Measurements from ENCODE around the gene RELCH. TPM values are rescaled to one million over a fixed set of nuclear protein-coding genes. Genes with fewer than 3 reads are reported as not detected.

Gene RELCH
- total and polyA plus RNA-seq, 2 of the 13 experiments (the other 11 are each of a cell fraction or from before 2014, with no cell fraction given): 5.6 to 31.7 TPM

DNA sequence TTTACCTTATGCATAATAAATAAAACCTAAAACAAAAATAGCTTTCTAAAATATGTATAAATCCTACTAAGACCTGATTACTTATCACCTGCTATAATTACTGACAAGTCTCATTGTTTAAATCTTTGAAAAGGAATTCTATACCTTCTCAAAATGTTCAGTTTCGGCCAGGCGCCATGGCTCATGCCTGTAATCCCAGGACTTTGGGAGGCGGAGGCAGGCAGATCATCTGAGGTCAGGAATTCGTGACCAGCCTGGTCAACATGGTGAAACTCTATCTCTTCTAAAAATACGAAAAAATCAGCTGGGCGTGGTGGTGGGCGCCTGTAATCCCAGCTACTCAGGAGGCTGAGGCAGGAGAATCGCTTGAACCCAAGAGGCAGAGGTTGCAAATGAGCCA is 58.1 kb downstream of the RELCH start:
- H3K27me3 ChIP-seq (ENCODE audit: control insufficient read depth in 1 of 2, insufficient read depth in 2 of 2, low read length in 2 of 2): no peaks in the 10 kb centered on the region
- H3K4me2 ChIP-seq (ENCODE audit: low read depth, low read length): no peak overlapping the region
- ATAC-seq: no peak
- 98% methylated on average over 8 of the region's 8 CpGs for WGBS (ENCODE audit: low lambda C conversion rate)
- BruUV-seq (replicated peaks): no TSS peak
- FAIRE-seq: no peak
- intact Hi-C loops (cut with micrococcal nuclease; ENCODE audit: unreplicated experiment): no loop called here
- DNase-seq (ENCODE audit: low spot score): no peak
- no peak overlapping the region for H3K27ac ChIP-seq (ENCODE audit: extremely low read length, insufficient read depth, low read length)
- H3K9me3 ChIP-seq (ENCODE audit: low read length): no peaks in the 10 kb centered on the region
- in situ Hi-C loops (cut with HindIII; ENCODE audit: extremely low pct_ligation_motif_present, low pct_unique_long_range_greater_than_20kb): no loop called here
- peaks cover 2% of the 10 kb centered on the region for H3K4me1 ChIP-seq (ENCODE audit: insufficient read depth, low read length)
- no peaks in the 10 kb centered on the region for H3K79me2 ChIP-seq (ENCODE audit: insufficient read depth, low read length)
- ChIA-PET POLR2A (no interaction called here), CTCF (ENCODE audit: low intra/inter-chr PET ratio, low total read pairs) (no interaction called here)
- H3K36me3 ChIP-seq (replicated peaks in 1 of 2; ENCODE audit: control insufficient read depth in 1 of 2, insufficient read depth in 2 of 2, low read length in 2 of 2): peaks cover 0 to 19% of the 10 kb centered on the region in 2 experiments; a peak in 3 of 5 replicates
- H4K20me1 ChIP-seq (ENCODE audit: insufficient read depth, low read length): no peaks in the 10 kb centered on the region
- H2AFZ ChIP-seq (ENCODE audit: low read length): no peak overlapping the region
- H3K4me3 ChIP-seq (replicated peaks in 1 of 3; ENCODE audit: insufficient read depth in 1 of 3, low read depth in 2 of 3, low read length in 3 of 3): no peak overlapping the region
- no peak for TF ChIP-seq ZMYM3 (CRISPR knock-in tag; IDR thresholded peaks at IDR 0.05)
- TF ChIP-seq, protein P1, sequence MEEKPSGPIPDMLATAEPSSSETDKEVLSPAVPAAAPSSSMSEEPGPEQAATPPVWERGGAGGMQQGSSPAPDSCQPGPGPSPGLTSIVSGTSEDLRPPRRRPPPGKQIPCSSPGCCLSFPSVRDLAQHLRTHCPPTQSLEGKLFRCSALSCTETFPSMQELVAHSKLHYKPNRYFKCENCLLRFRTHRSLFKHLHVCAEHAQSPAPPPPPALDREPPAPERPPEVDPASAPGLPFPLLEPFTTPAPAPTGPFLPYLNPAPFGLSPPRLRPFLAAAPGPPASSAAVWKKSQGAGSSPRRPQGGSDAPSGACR (CRISPR knock-in tag; IDR thresholded peaks at IDR 0.05): no peak
- no peak for TF ChIP-seq TGIF2 (CRISPR knock-in tag; IDR thresholded peaks at IDR 0.05)
- TF ChIP-seq ZNF333 (CRISPR knock-in tag; IDR thresholded peaks at IDR 0.05; ENCODE audit: borderline replicate concordance): no peak
- TF ChIP-seq ZBTB1 (CRISPR knock-in tag; IDR thresholded peaks at IDR 0.05; ENCODE audit: borderline replicate concordance): no peak
- TF ChIP-seq ARID5B (CRISPR knock-in tag; IDR thresholded peaks at IDR 0.05): no peak
- TF ChIP-seq PITX1 (CRISPR knock-in tag; IDR thresholded peaks at IDR 0.05): no peak
- TF ChIP-seq TCF7 (IDR thresholded peaks at IDR 0.05; ENCODE audit: low read depth): no peak
- H3K9ac ChIP-seq (ENCODE audit: insufficient read depth, low read depth, low read length): no peak overlapping the region
